GM12878 (cell line): Measurements from ENCODE around the gene LIF. TPM values are rescaled to one million over a fixed set of nuclear protein-coding genes. Genes with fewer than 3 reads are reported as not detected.

Experiments used
- CBX3 ChIP-seq: fragments of 200-600 bp; sonication (generic); IDR thresholded peaks from 2 replicates; pipeline ENCODE4 v1.6.1; 2016; ENCODE audit warnings: low read depth, borderline replicate concordance
- CREM ChIP-seq: IDR thresholded peaks from 2 replicates; pipeline ENCODE4 v1.6.1; 2014; ENCODE audit warnings: antibody characterized with exemption, low read depth
- ETV6 ChIP-seq, 2 experiments: fragments of 450-650 bp in 1 of 2; IDR thresholded peaks in 1 of 2; conservative IDR thresholded peaks in 1 of 2; 2 replicates each; pipeline ENCODE4 v1.6.1; 2014; ENCODE audit warnings: antibody characterized with exemption in 1 of 2, borderline replicate concordance in 1 of 2, low read depth in 1 of 2, mild to moderate bottlenecking in 1 of 2, moderate library complexity in 1 of 2
- FOXM1 ChIP-seq: IDR thresholded peaks from 2 replicates; pipeline ENCODE4 v1.6.1; 2012; ENCODE audit warnings: low read depth, mild to moderate bottlenecking, inconsistent platforms, low read length, moderate library complexity
- GABPA ChIP-seq: IDR thresholded peaks from 2 replicates; pipeline ENCODE4 v1.6.1; 2014; ENCODE audit warnings: antibody characterized with exemption, low read depth, mild to moderate bottlenecking, inconsistent platforms
- HDAC6 ChIP-seq: fragments of 200-600 bp; sonication (generic); IDR thresholded peaks from one replicate; pipeline ENCODE4 v1.8.0; 2017; ENCODE audit warnings: antibody characterized with exemption; ENCODE audit not compliant: unreplicated experiment
- JUND ChIP-seq: IDR thresholded peaks from 2 replicates; pipeline ENCODE4 v1.6.1; 2012; ENCODE audit warnings: low read depth, mild to moderate bottlenecking, low read length, improper control_type of control experiment, moderate library complexity
- KDM1A ChIP-seq: fragments of 200-600 bp; sonication (generic); IDR thresholded peaks from 2 replicates; pipeline ENCODE4 v1.6.1; 2016; ENCODE audit warnings: borderline replicate concordance
- NR2F1 ChIP-seq: fragments of 450-650 bp; conservative IDR thresholded peaks from 2 replicates; pipeline ENCODE4 v1.6.1; 2017; ENCODE audit warnings: mild to moderate bottlenecking
- NRF1 ChIP-seq: conservative IDR thresholded peaks from 2 replicates; pipeline ENCODE4 v1.6.1; 2011; ENCODE audit warnings: mild to moderate bottlenecking, low read depth, low read length, improper control_type of control experiment
- RAD21 ChIP-seq: IDR thresholded peaks from 2 replicates; pipeline ENCODE4 v1.6.1; 2011; ENCODE audit warnings: mild to moderate bottlenecking, low read depth, low read length, moderate library complexity; ENCODE audit not compliant: insufficient read depth
- SMARCA5 ChIP-seq: fragments of 450-650 bp; IDR thresholded peaks from 2 replicates; pipeline ENCODE4 v1.6.1; 2017; ENCODE audit warnings: mild to moderate bottlenecking
- ZNF207 ChIP-seq: fragments of 450-650 bp; IDR thresholded peaks from 2 replicates; pipeline ENCODE4 v1.6.1; 2014; ENCODE audit warnings: antibody characterized with exemption, mild to moderate bottlenecking, borderline replicate concordance
- polyA plus RNA-seq, 11 experiments: library from polyadenylated mRNA; depleted of rRNA in 4 of 11; unstranded in 6 of 11; stranded (reverse) in 5 of 11; fragments of >200 nt; fragmentation: Nextera tagmentation in 4 of 11; fragmentation: Illumina TruSeq in 1 of 11; extraction: Ambion mirVana in 4 of 11; extraction: Trizol in 1 of 11; gene quantifications; 1 replicate in 1 of 11; 2 replicates in 10 of 11; pipeline versions ENCODE4 v1.2.1 to v1.2.3, GENCODE V29; 2011 to 2016; ENCODE audit warnings: inconsistent platforms in 2 of 11, missing spikeins in 2 of 11, low read depth in 1 of 11
- total RNA-seq, 4 experiments: library from RNA; depleted of rRNA in 3 of 4; stranded (reverse); fragments of >200 nt in 3 of 4; fragmentation: Illumina TruSeq in 1 of 4; extraction: Trizol in 1 of 4; gene quantifications; 2 replicates each; pipeline versions ENCODE4 v1.2.1 to v1.2.3, GENCODE V29; 2013 to 2021
- TF ChIP-seq, protein P1 (sequence below): fragments of 150-350 bp; IDR thresholded peaks from 2 replicates; pipeline ENCODE4 v1.6.1; 2016; ENCODE audit warnings: low read depth, low read length
- TF ChIP-seq, protein P2 (sequence below): fragments of 450-650 bp; IDR thresholded peaks from 2 replicates; pipeline ENCODE4 v1.6.1; 2014; ENCODE audit warnings: mild to moderate bottlenecking
- TF ChIP-seq, protein P3 (sequence below): IDR thresholded peaks from 2 replicates; pipeline ENCODE4 v1.6.1; 2011; ENCODE audit warnings: borderline replicate concordance, low read depth, mild to moderate bottlenecking, moderate library complexity, low read length; ENCODE audit not compliant: insufficient read depth, poor library complexity, severe bottlenecking
- TF ChIP-seq, protein P4 (sequence below): IDR thresholded peaks from 2 replicates; pipeline ENCODE4 v1.6.1; 2012; ENCODE audit warnings: low read depth, low read length, improper control_type of control experiment
- TF ChIP-seq, protein P5 (sequence below): fragments of 450-650 bp; IDR thresholded peaks from 2 replicates; pipeline ENCODE4 v1.6.1; 2018; ENCODE audit warnings: mild to moderate bottlenecking, low read depth, moderate library complexity; ENCODE audit not compliant: partially characterized antibody

Gene LIF
- total and polyA plus RNA-seq, 10 of the 15 experiments (the other 5 are each of a cell fraction or from before 2014, with no cell fraction given) = 0.05 to 3.4 (median 0.97) TPM

DNA sequence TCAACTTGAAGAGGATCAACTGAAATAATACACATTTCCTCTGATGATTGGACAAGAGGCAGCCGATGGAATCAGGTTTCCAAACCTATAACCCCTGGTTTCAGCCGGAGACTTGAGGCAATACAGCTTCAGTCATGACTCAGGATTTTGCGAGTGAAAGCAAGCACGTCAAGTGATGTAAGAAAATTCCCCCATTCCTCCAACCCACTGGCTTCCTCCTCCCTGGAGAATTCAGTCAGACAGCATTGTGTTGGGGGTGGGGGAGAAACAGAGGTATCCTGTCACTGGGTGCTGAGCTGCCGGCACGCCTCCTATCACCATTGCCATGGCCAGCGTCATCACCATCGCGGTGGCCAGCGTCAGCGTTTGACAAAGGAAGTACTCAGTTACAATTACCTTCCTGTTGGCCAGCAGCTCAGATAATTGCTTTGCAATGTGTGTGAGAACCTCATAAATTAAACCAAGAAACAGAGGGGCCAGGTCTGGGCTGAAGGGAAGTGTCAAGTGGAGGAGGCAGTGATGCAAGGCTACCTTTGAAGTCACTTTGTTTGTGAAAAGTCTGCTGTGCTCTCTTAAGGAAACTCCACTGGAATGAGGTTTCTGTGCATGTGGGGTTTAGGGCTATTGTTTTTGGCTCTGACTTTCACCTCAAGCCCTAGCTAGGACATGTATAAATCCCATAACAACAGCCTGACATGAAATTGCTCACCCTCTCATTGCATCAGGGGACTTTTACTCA lies 50.2 kb downstream of the LIF start (continued):
- TF ChIP-seq NR2F1 (no peak), HDAC6 (no peak), SMARCA5 (no peak), JUND (no peak), NRF1 (no peak), ETV6 (conservative IDR thresholded peaks at IDR 0.05 in 1 of 2, IDR thresholded peaks at IDR 0.05 in 1 of 2; ENCODE audit: borderline replicate concordance in 1 of 2, low read depth in 1 of 2) (no peak), CBX3 (no peak), GABPA (no peak), ZNF207 (no peak), KDM1A (no peak), FOXM1 (peak; percentile 63; the same call in 1 of the 2 replicates), RAD21 (no peak), CREM (peak; percentile 80)
- TF ChIP-seq, protein P1, sequence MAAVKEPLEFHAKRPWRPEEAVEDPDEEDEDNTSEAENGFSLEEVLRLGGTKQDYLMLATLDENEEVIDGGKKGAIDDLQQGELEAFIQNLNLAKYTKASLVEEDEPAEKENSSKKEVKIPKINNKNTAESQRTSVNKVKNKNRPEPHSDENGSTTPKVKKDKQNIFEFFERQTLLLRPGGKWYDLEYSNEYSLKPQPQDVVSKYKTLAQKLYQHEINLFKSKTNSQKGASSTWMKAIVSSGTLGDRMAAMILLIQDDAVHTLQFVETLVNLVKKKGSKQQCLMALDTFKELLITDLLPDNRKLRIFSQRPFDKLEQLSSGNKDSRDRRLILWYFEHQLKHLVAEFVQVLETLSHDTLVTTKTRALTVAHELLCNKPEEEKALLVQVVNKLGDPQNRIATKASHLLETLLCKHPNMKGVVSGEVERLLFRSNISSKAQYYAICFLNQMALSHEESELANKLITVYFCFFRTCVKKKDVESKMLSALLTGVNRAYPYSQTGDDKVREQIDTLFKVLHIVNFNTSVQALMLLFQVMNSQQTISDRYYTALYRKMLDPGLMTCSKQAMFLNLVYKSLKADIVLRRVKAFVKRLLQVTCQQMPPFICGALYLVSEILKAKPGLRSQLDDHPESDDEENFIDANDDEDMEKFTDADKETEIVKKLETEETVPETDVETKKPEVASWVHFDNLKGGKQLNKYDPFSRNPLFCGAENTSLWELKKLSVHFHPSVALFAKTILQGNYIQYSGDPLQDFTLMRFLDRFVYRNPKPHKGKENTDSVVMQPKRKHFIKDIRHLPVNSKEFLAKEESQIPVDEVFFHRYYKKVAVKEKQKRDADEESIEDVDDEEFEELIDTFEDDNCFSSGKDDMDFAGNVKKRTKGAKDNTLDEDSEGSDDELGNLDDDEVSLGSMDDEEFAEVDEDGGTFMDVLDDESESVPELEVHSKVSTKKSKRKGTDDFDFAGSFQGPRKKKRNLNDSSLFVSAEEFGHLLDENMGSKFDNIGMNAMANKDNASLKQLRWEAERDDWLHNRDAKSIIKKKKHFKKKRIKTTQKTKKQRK = no peak
- TF ChIP-seq, protein P2, sequence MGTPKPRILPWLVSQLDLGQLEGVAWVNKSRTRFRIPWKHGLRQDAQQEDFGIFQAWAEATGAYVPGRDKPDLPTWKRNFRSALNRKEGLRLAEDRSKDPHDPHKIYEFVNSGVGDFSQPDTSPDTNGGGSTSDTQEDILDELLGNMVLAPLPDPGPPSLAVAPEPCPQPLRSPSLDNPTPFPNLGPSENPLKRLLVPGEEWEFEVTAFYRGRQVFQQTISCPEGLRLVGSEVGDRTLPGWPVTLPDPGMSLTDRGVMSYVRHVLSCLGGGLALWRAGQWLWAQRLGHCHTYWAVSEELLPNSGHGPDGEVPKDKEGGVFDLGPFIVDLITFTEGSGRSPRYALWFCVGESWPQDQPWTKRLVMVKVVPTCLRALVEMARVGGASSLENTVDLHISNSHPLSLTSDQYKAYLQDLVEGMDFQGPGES = no peak
- TF ChIP-seq, protein P3, sequence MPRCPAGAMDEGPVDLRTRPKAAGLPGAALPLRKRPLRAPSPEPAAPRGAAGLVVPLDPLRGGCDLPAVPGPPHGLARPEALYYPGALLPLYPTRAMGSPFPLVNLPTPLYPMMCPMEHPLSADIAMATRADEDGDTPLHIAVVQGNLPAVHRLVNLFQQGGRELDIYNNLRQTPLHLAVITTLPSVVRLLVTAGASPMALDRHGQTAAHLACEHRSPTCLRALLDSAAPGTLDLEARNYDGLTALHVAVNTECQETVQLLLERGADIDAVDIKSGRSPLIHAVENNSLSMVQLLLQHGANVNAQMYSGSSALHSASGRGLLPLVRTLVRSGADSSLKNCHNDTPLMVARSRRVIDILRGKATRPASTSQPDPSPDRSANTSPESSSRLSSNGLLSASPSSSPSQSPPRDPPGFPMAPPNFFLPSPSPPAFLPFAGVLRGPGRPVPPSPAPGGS = peak; percentile 46
- TF ChIP-seq, protein P4, sequence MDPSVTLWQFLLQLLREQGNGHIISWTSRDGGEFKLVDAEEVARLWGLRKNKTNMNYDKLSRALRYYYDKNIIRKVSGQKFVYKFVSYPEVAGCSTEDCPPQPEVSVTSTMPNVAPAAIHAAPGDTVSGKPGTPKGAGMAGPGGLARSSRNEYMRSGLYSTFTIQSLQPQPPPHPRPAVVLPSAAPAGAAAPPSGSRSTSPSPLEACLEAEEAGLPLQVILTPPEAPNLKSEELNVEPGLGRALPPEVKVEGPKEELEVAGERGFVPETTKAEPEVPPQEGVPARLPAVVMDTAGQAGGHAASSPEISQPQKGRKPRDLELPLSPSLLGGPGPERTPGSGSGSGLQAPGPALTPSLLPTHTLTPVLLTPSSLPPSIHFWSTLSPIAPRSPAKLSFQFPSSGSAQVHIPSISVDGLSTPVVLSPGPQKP = no peak
- TF ChIP-seq, protein P5, sequence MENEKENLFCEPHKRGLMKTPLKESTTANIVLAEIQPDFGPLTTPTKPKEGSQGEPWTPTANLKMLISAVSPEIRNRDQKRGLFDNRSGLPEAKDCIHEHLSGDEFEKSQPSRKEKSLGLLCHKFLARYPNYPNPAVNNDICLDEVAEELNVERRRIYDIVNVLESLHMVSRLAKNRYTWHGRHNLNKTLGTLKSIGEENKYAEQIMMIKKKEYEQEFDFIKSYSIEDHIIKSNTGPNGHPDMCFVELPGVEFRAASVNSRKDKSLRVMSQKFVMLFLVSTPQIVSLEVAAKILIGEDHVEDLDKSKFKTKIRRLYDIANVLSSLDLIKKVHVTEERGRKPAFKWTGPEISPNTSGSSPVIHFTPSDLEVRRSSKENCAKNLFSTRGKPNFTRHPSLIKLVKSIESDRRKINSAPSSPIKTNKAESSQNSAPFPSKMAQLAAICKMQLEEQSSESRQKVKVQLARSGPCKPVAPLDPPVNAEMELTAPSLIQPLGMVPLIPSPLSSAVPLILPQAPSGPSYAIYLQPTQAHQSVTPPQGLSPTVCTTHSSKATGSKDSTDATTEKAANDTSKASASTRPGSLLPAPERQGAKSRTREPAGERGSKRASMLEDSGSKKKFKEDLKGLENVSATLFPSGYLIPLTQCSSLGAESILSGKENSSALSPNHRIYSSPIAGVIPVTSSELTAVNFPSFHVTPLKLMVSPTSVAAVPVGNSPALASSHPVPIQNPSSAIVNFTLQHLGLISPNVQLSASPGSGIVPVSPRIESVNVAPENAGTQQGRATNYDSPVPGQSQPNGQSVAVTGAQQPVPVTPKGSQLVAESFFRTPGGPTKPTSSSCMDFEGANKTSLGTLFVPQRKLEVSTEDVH = no peak
